K562 (cell line): ENCODE measurements around the gene EFCAB9. TPM values are rescaled to one million over a fixed set of nuclear protein-coding genes. Genes with fewer than 3 reads are reported as not detected.

ENCODE experiments used
- ATAC-seq: fragments of 200-7000 bp; cut with Tn5 transposase; 3 replicates; pipeline ENCODE4 v1.9.1; 2020; ENCODE audit warnings: moderate library complexity
- BruUV-seq: library from RNA; stranded (reverse); fragments of 400-500 nt; replicated peaks from 2 replicates; lab custom pipeline; 2021; lab: Mats Ljungman, UMichigan
- CTCF ChIA-PET: fragments of 300-600 bp; formaldehyde crosslinking; extraction: SDS; loops from one replicate; lab custom pipeline; 2021; ENCODE audit warnings: low intra/inter-chr PET ratio; lab: Yijun Ruan, JAX
- POLR2A ChIA-PET: fragments of 300-600, 350-650 bp; sonication (Branson Sonifier 250); formaldehyde crosslinking; extraction: SDS; loops from one replicate; lab custom pipeline; 2021; ENCODE audit warnings: antibody characterized with exemption, inconsistent platforms; lab: Yijun Ruan, JAX
- DNase-seq, 4 experiments: peaks; one replicate each; pipeline versions ENCODE4 v3.0.0 to v3.0.0-alpha.2; 2011 to 2018; ENCODE audit warnings: low spot score in 3 of 4, mixed read lengths in 3 of 4; ENCODE audit errors: extremely low read depth in 1 of 4
- FAIRE-seq: peaks from 2 replicates; lab custom pipeline; 2011; peaks lifted over from hg19 to GRCh38; lab: Jason Lieb, UNC
- H2AFZ ChIP-seq: 2 replicates; pipeline ENCODE4 v1.6.0; 2011; ENCODE audit warnings: low read depth, low read length, control low read depth, inconsistent platforms
- H3K27ac ChIP-seq: fragments of 200-600 bp; 3 replicates; pipeline ENCODE4 v1.8.0; 2011; ENCODE audit warnings: low read depth, mild to moderate bottlenecking, control low read depth, inconsistent platforms, low read length, moderate library complexity, mixed read lengths; ENCODE audit errors: extremely low read depth
- H3K27me3 ChIP-seq, 2 experiments: fragments of 300-600 bp in 1 of 2; 2 replicates in 1 of 2; 3 replicates in 1 of 2; pipeline versions ENCODE4 v1.6.0 to v1.8.0; 2011; ENCODE audit warnings: inconsistent platforms in 2 of 2, low read length in 2 of 2, mild to moderate bottlenecking in 1 of 2, mixed read lengths in 1 of 2, moderate library complexity in 1 of 2; ENCODE audit not compliant: control insufficient read depth in 2 of 2, insufficient read depth in 2 of 2
- H3K36me3 ChIP-seq: fragments of 300-600 bp; 3 replicates; pipeline ENCODE4 v1.8.0; 2011; ENCODE audit warnings: mild to moderate bottlenecking, low read length, inconsistent platforms; ENCODE audit not compliant: control insufficient read depth, insufficient read depth
- H3K4me1 ChIP-seq, 2 experiments: fragments of 200-600 bp in 1 of 2; replicated peaks in 1 of 2; 2 replicates in 1 of 2; 3 replicates in 1 of 2; pipeline versions ENCODE4 v1.5.1 to v1.8.0; 2011; ENCODE audit warnings: inconsistent platforms in 2 of 2, low read length in 2 of 2, mild to moderate bottlenecking in 1 of 2, mixed read lengths in 1 of 2, moderate library complexity in 1 of 2; ENCODE audit not compliant: control insufficient read depth in 2 of 2, insufficient read depth in 2 of 2
- H3K4me2 ChIP-seq: 2 replicates; pipeline ENCODE4 v1.6.1; 2011; ENCODE audit warnings: low read length, control low read depth, inconsistent platforms, mixed read lengths; ENCODE audit not compliant: insufficient read depth
- H3K4me3 ChIP-seq: fragments of 200-600 bp; sonication (generic), shearing (Covaris generic); 2 replicates; pipeline ENCODE4 v1.5.1; 2016; ENCODE audit warnings: control low read depth, inconsistent platforms
- H3K79me2 ChIP-seq: fragments of 200-600 bp; 3 replicates; pipeline ENCODE4 v1.8.0; 2011; ENCODE audit warnings: low read length, inconsistent platforms; ENCODE audit not compliant: control insufficient read depth, insufficient read depth
- H3K9ac ChIP-seq, 2 experiments: 2 replicates each; pipeline versions ENCODE4 v1.6.0 to v1.6.1; 2011; ENCODE audit warnings: low read depth in 2 of 2, low read length in 2 of 2, control low read depth in 1 of 2, inconsistent platforms in 1 of 2, mild to moderate bottlenecking in 1 of 2, mixed read lengths in 1 of 2; ENCODE audit not compliant: insufficient read depth in 1 of 2
- H3K9me1 ChIP-seq: one replicate; pipeline ENCODE4 v1.6.0; 2011; ENCODE audit warnings: inconsistent platforms, mild to moderate bottlenecking, low read length, moderate library complexity; ENCODE audit not compliant: control insufficient read depth, insufficient read depth
- H3K9me3 ChIP-seq: replicated peaks from 2 replicates; pipeline ENCODE4 v1.5.1; 2011; ENCODE audit warnings: low read depth, low read length, inconsistent platforms; ENCODE audit not compliant: control insufficient read depth, insufficient read depth
- H4K20me1 ChIP-seq: replicated peaks from 2 replicates; pipeline ENCODE4 v1.6.1; 2011; ENCODE audit warnings: low read length, inconsistent platforms, mixed read lengths; ENCODE audit not compliant: control insufficient read depth, insufficient read depth
- GABPA ChIP-seq: fragments of 200-800 bp; sonication (Bioruptor generic); conservative IDR thresholded peaks from 2 replicates; pipeline ENCODE4 v1.6.1; 2016; ENCODE audit warnings: low read depth, missing genetic modification characterization, missing compliant biosample characterization
- HINFP ChIP-seq: fragments of 450-650 bp; conservative IDR thresholded peaks from 2 replicates; pipeline ENCODE4 v1.6.1; 2016; ENCODE audit warnings: missing genetic modification characterization, low read depth, mild to moderate bottlenecking, control low read depth, missing compliant biosample characterization
- IRF1 ChIP-seq: sonication (generic); formaldehyde crosslinking; IDR thresholded peaks from 2 replicates; pipeline ENCODE4 v1.8.0; 2022; ENCODE audit warnings: missing genetic modification reagents, mild to moderate bottlenecking, borderline replicate concordance
- MXD1 ChIP-seq: fragments of 250-450 bp; sonication (Bioruptor Pico); IDR thresholded peaks from 2 replicates; pipeline ENCODE4 v1.8.0; 2021; ENCODE audit warnings: borderline replicate concordance, mild to moderate bottlenecking, moderate library complexity; ENCODE audit not compliant: poor library complexity, severe bottlenecking
- MYNN ChIP-seq, 2 experiments: sonication (generic); formaldehyde crosslinking in 1 of 2; IDR thresholded peaks; 2 replicates each; pipeline versions ENCODE4 v1.5.0 to v1.6.1; 2016 to 2020; ENCODE audit warnings: antibody characterized with exemption in 1 of 2, missing genetic modification reagents in 1 of 2
- NCOR1 ChIP-seq: fragments of 450-650 bp; IDR thresholded peaks from 2 replicates; pipeline ENCODE4 v1.6.1; 2016; ENCODE audit warnings: mild to moderate bottlenecking, moderate library complexity
- NFE2 ChIP-seq: IDR thresholded peaks from 2 replicates; pipeline ENCODE4 v1.6.1; 2014; ENCODE audit warnings: antibody characterized with exemption, low read depth
- NFIC ChIP-seq: fragments of 450-650 bp; IDR thresholded peaks from 2 replicates; pipeline ENCODE4 v1.6.1; 2017; ENCODE audit warnings: mild to moderate bottlenecking, inconsistent platforms
- POLR2A ChIP-seq: fragments of 450-650 bp; conservative IDR thresholded peaks from 2 replicates; pipeline ENCODE4 v1.6.1; 2016
- RAD21 ChIP-seq, 2 experiments: fragments of 250-450 bp in 1 of 2; fragments of 450-650 bp in 1 of 2; sonication (Bioruptor Pico) in 1 of 2; formaldehyde crosslinking in 1 of 2; IDR thresholded peaks in 1 of 2; conservative IDR thresholded peaks in 1 of 2; 2 replicates each; pipeline versions ENCODE4 v1.4.0 to v1.8.0; 2020 to 2022; ENCODE audit warnings: mild to moderate bottlenecking in 2 of 2, moderate library complexity in 1 of 2
- ZNF431 ChIP-seq: sonication (generic); formaldehyde crosslinking; IDR thresholded peaks from 2 replicates; pipeline ENCODE4 v1.8.0; 2022; ENCODE audit warnings: mild to moderate bottlenecking, missing genetic modification reagents
- WGBS: fragments of 100-300 bp; shearing (Covaris generic); methylation state at CpG from one replicate; pipeline ENCODE4 v1.1.6; 2016; ENCODE audit warnings: low coverage, mixed read lengths; ENCODE audit not compliant: insufficient coverage; ENCODE audit errors: missing lambda C conversion rate; 5-methylcytosine and 5-hydroxymethylcytosine counted together
- in situ Hi-C: fragments of 300-500 bp; cut with MboI; formaldehyde crosslinking; loops from 4 replicates; pipeline ENCODE4 v1.15.0; 2018; ENCODE audit warnings: inconsistent platforms, mixed read lengths
- intact Hi-C: fragments of 100-400 bp; cut with micrococcal nuclease; formaldehyde crosslinking; loops from 2 replicates; pipeline ENCODE4 v1.14.2; 2022
- polyA plus RNA-seq, 8 experiments: library from polyadenylated mRNA; depleted of rRNA in 4 of 8; stranded (reverse) in 5 of 8; unstranded in 3 of 8; fragments of >200 nt; fragmentation: Nextera tagmentation in 2 of 8; fragmentation: Illumina TruSeq in 1 of 8; extraction: Ambion mirVana in 2 of 8; extraction: Trizol in 1 of 8; gene quantifications; 2 replicates each; pipeline versions ENCODE4 v1.2.1 to v1.2.3, GENCODE V29; 2011 to 2014; ENCODE audit warnings: inconsistent platforms in 1 of 8, missing spikeins in 1 of 8
- total RNA-seq, 7 experiments: library from RNA; depleted of rRNA in 6 of 7; stranded (reverse); fragments of >200 nt in 6 of 7; fragmentation: Illumina TruSeq in 2 of 7; extraction: Trizol in 2 of 7; gene quantifications; 2 replicates each; pipeline versions ENCODE4 v1.2.1 to v1.2.3, GENCODE V29; 2011 to 2021; ENCODE audit warnings: low replicate concordance in 1 of 7

EFCAB9 gene
- total and polyA plus RNA-seq, 9 of the 15 experiments (the other 6 are each of a cell fraction or from before 2014, with no cell fraction given), result not detected

GRCh38 chr5:172175263-172175719, 18.7 kb upstream of the EFCAB9 start:
- FAIRE-seq (no peak), DNase-seq (peak in 2 of 4 experiments; percentile 39 to 43), ATAC-seq (no peak)
- Histone ChIP-seq H3K27me3 (peaks cover 0 to 7% of the 10 kb centered on the region in 2 experiments; a peak in 2 of 5 replicates), H4K20me1 (no peaks in the 10 kb centered on the region), H3K9ac (peak overlapping the region in 1 of 2 experiments; percentile 47; a peak in 1 of 4 replicates), H3K4me3 (no peak overlapping the region), H3K36me3 (no peaks in the 10 kb centered on the region), H3K9me1 (no peaks in the 10 kb centered on the region), H3K4me1 (peaks cover 6 to 25% of the 10 kb centered on the region in 2 experiments; a peak in 4 of 5 replicates), H3K79me2 (no peaks in the 10 kb centered on the region), H2AFZ (no peak overlapping the region), H3K9me3 (no peaks in the 10 kb centered on the region), H3K4me2 (no peak overlapping the region), H3K27ac (no peak overlapping the region)
- WGBS, result 40% methylated on average over 4 of the region's 7 CpGs
- ChIA-PET POLR2A (interaction anchor here (1.1 to 1.5 kb wide), 2 partner anchors 13 to 52 kb away, joined by 3 to 4 read pairs; no protein-coding TSS in a partner anchor), CTCF (no interaction called here)
- intact Hi-C loops (no loop called here), in situ Hi-C loops (no loop called here)
- TF ChIP-seq MYNN (IDR thresholded peaks at IDR 0.05), result no peak
- no peak for TF ChIP-seq MYNN (CRISPR knock-in tag; IDR thresholded peaks at IDR 0.05)
- TF ChIP-seq GABPA (tag), result peak; percentile 39; the same call in 1 of the 2 replicates
- no TSS peak for BruUV-seq

GRCh38 chr5:172177176-172177575, 16.8 kb upstream of the EFCAB9 start:
- Histone ChIP-seq H3K9ac (no peak overlapping the region), H3K4me3 (no peak overlapping the region), H3K79me2 (no peaks in the 10 kb centered on the region), H3K4me1 (peaks cover 6 to 25% of the 10 kb centered on the region in 2 experiments; a peak in 4 of 5 replicates), H3K9me3 (0 out of 2 replicates have a peak, but pooled peaks cover 2% of the 10 kb centered on the region), H3K9me1 (no peaks in the 10 kb centered on the region), H2AFZ (no peak overlapping the region), H3K36me3 (no peaks in the 10 kb centered on the region), H4K20me1 (no peaks in the 10 kb centered on the region), H3K27me3 (no peaks in the 10 kb centered on the region), H3K27ac (no peak overlapping the region), H3K4me2 (no peak overlapping the region)
- WGBS, result 53% methylated on average over 7 of the region's 7 CpGs
- no TSS peak for BruUV-seq
- in situ Hi-C loops (no loop called here), intact Hi-C loops (no loop called here)
- FAIRE-seq, result no peak
- ChIA-PET CTCF (no interaction called here), POLR2A (interaction anchor here (0.5 to 0.7 kb wide), 2 partner anchors 13 to 49 kb away, joined by 3 read pairs; no protein-coding TSS in a partner anchor)
- no peak for DNase-seq
- ATAC-seq, result no peak
- TF ChIP-seq POLR2A (no peak), ZNF431 (CRISPR knock-in tag) (no peak), HINFP (tag) (no peak), MXD1 (CRISPR knock-in tag) (no peak), NFIC (no peak), NCOR1 (no peak), NFE2 (no peak), RAD21 (CRISPR knock-in tag; conservative IDR thresholded peaks at IDR 0.05 in 1 of 2, IDR thresholded peaks at IDR 0.05 in 1 of 2) (no peak), IRF1 (CRISPR knock-in tag) (no peak)
